ENCODE measurements around the gene EXOC5.
A peak's percentile ranks its signal among the peaks of the same experiment; 100 is the strongest.

Gene EXOC5

DNA sequence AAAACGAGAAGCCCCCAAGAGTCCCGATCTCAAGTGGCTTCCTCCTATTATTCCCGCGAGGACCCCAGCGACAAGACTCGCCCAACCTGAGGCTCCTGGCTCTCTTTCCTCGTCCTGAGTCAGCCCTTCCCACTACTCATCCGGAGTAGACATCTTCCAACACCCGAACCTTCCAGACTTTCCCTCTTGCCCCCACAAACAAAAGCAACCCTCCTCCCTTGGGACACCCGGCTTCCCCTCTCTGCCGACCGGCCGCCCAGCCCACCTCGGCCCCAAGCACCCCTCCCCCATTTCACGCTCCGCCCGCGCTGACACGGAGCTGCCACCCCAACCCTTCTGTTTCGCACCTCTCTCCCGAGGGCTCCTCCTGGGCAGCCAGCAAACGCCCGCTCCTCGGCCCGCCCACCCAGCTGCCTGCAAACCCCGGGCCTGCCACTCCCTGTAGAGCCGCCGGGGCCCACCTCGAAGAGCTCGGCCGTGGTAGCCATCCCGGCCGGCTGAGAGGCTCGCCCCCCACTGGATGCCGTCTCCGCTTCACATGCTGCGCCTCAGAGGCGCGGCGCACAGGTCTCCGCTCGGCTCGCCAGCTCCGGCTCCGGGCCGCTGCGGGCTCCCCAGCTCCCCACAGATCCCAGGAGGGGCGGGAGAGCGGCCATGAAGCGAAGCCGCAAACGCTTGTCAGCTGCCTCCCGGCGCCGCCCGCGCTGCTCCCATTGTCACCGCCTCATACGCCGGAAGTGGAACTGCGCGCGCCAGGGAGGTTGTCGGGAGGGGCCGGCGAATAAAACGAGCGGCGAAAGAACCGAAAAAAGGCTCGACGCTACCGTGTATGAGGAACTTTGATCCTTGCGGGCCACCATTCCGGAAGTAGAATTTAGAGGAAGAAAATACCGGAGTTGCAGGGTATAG lies at the start of gene EXOC5, which contains the start of gene AP5M1:
Gene EXOC5 (minus strand): TSS at position 745 of the 909 bp plus-strand sequence. CDS start 257 bp downstream, at position 488.
Gene AP5M1 (plus strand): TSS at position 811 of the 909 bp plus-strand sequence. CDS start 344 bp downstream, outside the sequence.
- peak; percentile 89 for DNase-seq (ENCODE audit: extremely low spot score)
- POLR2A ChIA-PET: interaction anchor here (0.6 to 1.0 kb wide), 2 partner anchors 10 to 409 kb away, joined by 3 read pairs; no protein-coding TSS in a partner anchor
- TF ChIP-seq CTCF (IDR thresholded peaks at IDR 0.05; ENCODE audit: control extremely low read depth, extremely low read depth, low read depth, missing control alignments): no peak
- CTCF ChIA-PET: interaction anchor here (1.1 to 2.7 kb wide), 4 partner anchors 11 to 25 kb away, joined by 3 to 10 read pairs (median 6); no protein-coding TSS in a partner anchor

- DNase-seq (ENCODE audit: extremely low spot score): peak; percentile 57
- POLR2A ChIA-PET: no interaction called here
- TF ChIP-seq CTCF (IDR thresholded peaks at IDR 0.05; ENCODE audit: control extremely low read depth, extremely low read depth, low read depth, missing control alignments): peak; percentile 75
- CTCF ChIA-PET: interaction anchor here (0.7 to 3.3 kb wide), 11 partner anchors 9 to 1594 kb away, joined by 3 to 37 read pairs (median 4); no protein-coding TSS in a partner anchor
Observed at GRCh38 chr14:57317248-57317833, 48.6 kb upstream of the EXOC5 start.

GRCh38 chr14:57314396-57315089 lies 45.8 kb upstream of the EXOC5 start:
- TF ChIP-seq CTCF (IDR thresholded peaks at IDR 0.05; ENCODE audit: control extremely low read depth, extremely low read depth, low read depth, missing control alignments): no peak
- no peak for DNase-seq (ENCODE audit: extremely low spot score)
- ChIA-PET POLR2A (no interaction called here), CTCF (interaction anchor here (0.9 to 3.3 kb wide), 4 partner anchors 13 to 839 kb away, joined by 3 to 37 read pairs (median 4); no protein-coding TSS in a partner anchor)

GRCh38 chr14:57302883-57303282 lies 34.2 kb upstream of the EXOC5 start:
- DNase-seq (ENCODE audit: extremely low spot score): no peak
- ChIA-PET CTCF (interaction anchor here (1.3 to 1.9 kb wide), 3 partner anchors 12 to 811 kb away, joined by 4 read pairs; no protein-coding TSS in a partner anchor), POLR2A (no interaction called here)
- TF ChIP-seq CTCF (IDR thresholded peaks at IDR 0.05; ENCODE audit: control extremely low read depth, extremely low read depth, low read depth, missing control alignments): no peak

- CTCF ChIA-PET: interaction anchor here (1.5 kb wide), 2 partner anchors 9 to 16 kb away, joined by 3 read pairs; no protein-coding TSS in a partner anchor
Observed at GRCh38 chr14:57299511-57299910, 30.8 kb upstream of the EXOC5 start.

More at GRCh38 chr14:57299511-57299910, 30.8 kb upstream of the EXOC5 start:
- TF ChIP-seq CTCF (IDR thresholded peaks at IDR 0.05; ENCODE audit: control extremely low read depth, extremely low read depth, low read depth, missing control alignments): no peak
- no peak for DNase-seq (ENCODE audit: extremely low spot score)
- POLR2A ChIA-PET: no interaction called here

Data from GM10248 (cell line).